OCI-LY1 (cell line): ENCODE results near the gene CPVL.

Experiments used
- EZH2 ChIP-seq: fragments of 200-600 bp; sonication (generic), shearing (Covaris generic); IDR thresholded peaks from 2 replicates; pipeline ENCODE4 v1.8.0; 2017; ENCODE audit warnings: borderline replicate concordance, mixed run types, mild to moderate bottlenecking, antibody characterized with exemption, low read length, moderate library complexity, mixed read lengths
- TF ChIP-seq, protein P1 (sequence below): fragments of 200-600 bp; sonication (generic), shearing (Covaris generic); IDR thresholded peaks from 2 replicates; pipeline ENCODE4 v1.5.1; 2017; ENCODE audit warnings: mild to moderate bottlenecking, antibody characterized with exemption, low read length, moderate library complexity, mixed read lengths

DNA sequence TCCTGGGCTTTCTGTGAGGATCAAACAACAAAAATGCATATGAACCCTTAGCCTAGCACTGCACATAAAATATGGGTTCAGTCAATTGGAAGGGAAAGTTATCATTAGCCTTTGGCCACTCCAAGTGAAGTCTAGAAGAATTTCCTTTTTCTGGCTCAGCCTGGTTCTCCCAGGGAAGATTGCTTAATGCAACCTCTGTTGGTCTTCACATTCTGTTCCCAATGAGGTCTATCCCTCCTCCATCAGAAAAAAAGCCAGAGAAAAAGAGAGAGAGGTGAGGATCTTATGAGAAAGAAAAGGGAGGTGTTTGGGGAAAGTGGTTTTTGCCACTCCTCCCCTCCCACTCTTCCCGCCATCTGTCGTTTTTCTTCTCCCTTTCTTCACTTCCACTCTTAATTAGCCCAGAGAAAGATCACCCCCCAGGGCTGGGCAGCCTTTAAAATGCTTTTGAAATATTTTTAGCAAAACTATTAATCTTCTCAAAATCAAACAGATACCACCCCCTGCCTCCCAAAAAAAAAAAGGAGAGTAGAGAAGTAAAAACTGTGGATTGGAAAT is 31.1 kb downstream of the CPVL start:
- TF ChIP-seq, protein P1, sequence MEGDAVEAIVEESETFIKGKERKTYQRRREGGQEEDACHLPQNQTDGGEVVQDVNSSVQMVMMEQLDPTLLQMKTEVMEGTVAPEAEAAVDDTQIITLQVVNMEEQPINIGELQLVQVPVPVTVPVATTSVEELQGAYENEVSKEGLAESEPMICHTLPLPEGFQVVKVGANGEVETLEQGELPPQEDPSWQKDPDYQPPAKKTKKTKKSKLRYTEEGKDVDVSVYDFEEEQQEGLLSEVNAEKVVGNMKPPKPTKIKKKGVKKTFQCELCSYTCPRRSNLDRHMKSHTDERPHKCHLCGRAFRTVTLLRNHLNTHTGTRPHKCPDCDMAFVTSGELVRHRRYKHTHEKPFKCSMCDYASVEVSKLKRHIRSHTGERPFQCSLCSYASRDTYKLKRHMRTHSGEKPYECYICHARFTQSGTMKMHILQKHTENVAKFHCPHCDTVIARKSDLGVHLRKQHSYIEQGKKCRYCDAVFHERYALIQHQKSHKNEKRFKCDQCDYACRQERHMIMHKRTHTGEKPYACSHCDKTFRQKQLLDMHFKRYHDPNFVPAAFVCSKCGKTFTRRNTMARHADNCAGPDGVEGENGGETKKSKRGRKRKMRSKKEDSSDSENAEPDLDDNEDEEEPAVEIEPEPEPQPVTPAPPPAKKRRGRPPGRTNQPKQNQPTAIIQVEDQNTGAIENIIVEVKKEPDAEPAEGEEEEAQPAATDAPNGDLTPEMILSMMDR = no peak
- no peak for TF ChIP-seq EZH2
